H1 (cell line): ENCODE data around the gene SYNGR3. TPM values are rescaled to one million over a fixed set of nuclear protein-coding genes. Genes with fewer than 3 reads are reported as not detected.

Source experiments
- CTCF ChIA-PET: fragments of 300-600 bp; sonication (Branson Sonifier 250); formaldehyde crosslinking; loops from one replicate; lab custom pipeline; 2021; ENCODE audit not compliant: partially characterized antibody; lab: Charles Lee
- POLR2A ChIA-PET: fragments of 300-600 bp; sonication (Branson Sonifier 250); formaldehyde crosslinking; loops from one replicate; lab custom pipeline; 2021; ENCODE audit warnings: inconsistent platforms; ENCODE audit not compliant: partially characterized antibody; lab: Charles Lee
- DNase-seq, 2 experiments: peaks; one replicate each; pipeline versions ENCODE4 v3.0.0 to v3.0.0-alpha.2; 2010 to 2022; ENCODE audit warnings: low spot score in 2 of 2, low read depth in 1 of 2, mixed read lengths in 1 of 2
- FAIRE-seq: peaks from 2 replicates; lab custom pipeline; 2011; peaks lifted over from hg19 to GRCh38; lab: Jason Lieb, UNC
- H2AFZ ChIP-seq: 2 replicates; pipeline ENCODE4 v1.8.1; 2012; ENCODE audit warnings: low read length, inconsistent platforms
- H2AK5ac ChIP-seq: 2 replicates; pipeline ENCODE4 v1.6.1; 2013; ENCODE audit warnings: low read depth, low read length
- H2BK120ac ChIP-seq: replicated peaks from 2 replicates; pipeline ENCODE3; 2013; ENCODE audit warnings: low read depth, low read length, inconsistent platforms
- H2BK12ac ChIP-seq: 2 replicates; pipeline ENCODE4 v1.6.1; 2013; ENCODE audit warnings: low read depth, low read length
- H2BK15ac ChIP-seq: 2 replicates; pipeline ENCODE4 v1.6.1; 2013; ENCODE audit warnings: low read length
- H2BK20ac ChIP-seq: 2 replicates; pipeline ENCODE4 v1.6.1; 2013; ENCODE audit warnings: low read length
- H2BK5ac ChIP-seq: 2 replicates; pipeline ENCODE4 v1.6.1; 2013; ENCODE audit warnings: low read depth, low read length
- H3K14ac ChIP-seq: 2 replicates; pipeline ENCODE4 v1.6.1; 2013; ENCODE audit warnings: inconsistent platforms; ENCODE audit not compliant: insufficient read length
- H3K18ac ChIP-seq: 2 replicates; pipeline ENCODE4 v1.6.1; 2013; ENCODE audit warnings: low read length; ENCODE audit errors: extremely low read depth
- H3K23ac ChIP-seq: 2 replicates; pipeline ENCODE4 v1.6.1; 2013; ENCODE audit warnings: inconsistent platforms; ENCODE audit not compliant: insufficient read length
- H3K23me2 ChIP-seq: 2 replicates; pipeline ENCODE4 v1.6.1; 2013; ENCODE audit warnings: low read depth, low read length
- H3K27ac ChIP-seq: 2 replicates; pipeline ENCODE4 v1.6.1; 2011; ENCODE audit warnings: low read depth, low read length, inconsistent platforms
- H3K27me3 ChIP-seq, 4 experiments: replicated peaks in 1 of 4; 1 replicate in 1 of 4; 2 replicates in 3 of 4; pipeline versions ENCODE4 v1.6.1 to v1.8.1; 2011 to 2013; ENCODE audit warnings: low read length in 3 of 4, mild to moderate bottlenecking in 3 of 4, inconsistent platforms in 2 of 4, mixed read lengths in 2 of 4, moderate library complexity in 1 of 4; ENCODE audit not compliant: control insufficient read depth in 3 of 4, insufficient read depth in 3 of 4; ENCODE audit errors: extremely low read depth in 1 of 4
- H3K36me3 ChIP-seq, 4 experiments: 2 replicates each; pipeline versions ENCODE4 v1.6.1 to v1.8.1; 2011 to 2013; ENCODE audit warnings: mild to moderate bottlenecking in 4 of 4, low read length in 3 of 4, moderate library complexity in 2 of 4, control low read depth in 1 of 4, inconsistent platforms in 1 of 4; ENCODE audit not compliant: insufficient read depth in 4 of 4, control insufficient read depth in 2 of 4
- H3K4ac ChIP-seq: replicated peaks from 2 replicates; pipeline ENCODE3; 2013; ENCODE audit warnings: low read length, low read depth, mixed read lengths, inconsistent platforms; ENCODE audit not compliant: insufficient read length
- H3K4me1 ChIP-seq, 4 experiments: replicated peaks in 1 of 4; 1 replicate in 1 of 4; 2 replicates in 3 of 4; pipeline versions ENCODE4 v1.6.1 to v1.8.1; 2011 to 2013; ENCODE audit warnings: low read length in 3 of 4, inconsistent platforms in 2 of 4, mixed read lengths in 1 of 4; ENCODE audit not compliant: insufficient read depth in 4 of 4, control insufficient read depth in 3 of 4
- H3K4me2 ChIP-seq, 2 experiments: 2 replicates each; pipeline versions ENCODE4 v1.6.1 to v1.8.1; 2011 to 2013; ENCODE audit warnings: low read depth in 2 of 2, low read length in 2 of 2, control low read depth in 1 of 2, inconsistent platforms in 1 of 2, mild to moderate bottlenecking in 1 of 2; ENCODE audit not compliant: insufficient read depth in 1 of 2
- H3K4me3 ChIP-seq, 4 experiments: fragments of 200-600, 300-600 bp in 1 of 4; sonication (generic), shearing (Covaris generic), sonication (Bioruptor Twin) in 1 of 4; 2 replicates each; pipeline versions ENCODE4 v1.5.1 to v1.8.1; 2011 to 2016; ENCODE audit warnings: low read length in 4 of 4, low read depth in 3 of 4, control low read depth in 2 of 4, inconsistent platforms in 2 of 4, mild to moderate bottlenecking in 2 of 4, mixed read lengths in 1 of 4, moderate library complexity in 1 of 4; ENCODE audit not compliant: insufficient read depth in 2 of 4; ENCODE audit errors: extremely low read depth in 1 of 4
- H3K56ac ChIP-seq: replicated peaks from 2 replicates; pipeline ENCODE3; 2013; ENCODE audit warnings: low read depth, mild to moderate bottlenecking, mixed read lengths, low read length, inconsistent platforms; ENCODE audit not compliant: insufficient read length
- H3K79me1 ChIP-seq: 2 replicates; pipeline ENCODE4 v1.6.1; 2013; ENCODE audit warnings: low read depth, low read length, control low read depth
- H3K79me2 ChIP-seq, 2 experiments: 2 replicates each; pipeline versions ENCODE4 v1.6.1 to v1.8.1; 2012 to 2013; ENCODE audit warnings: low read length in 2 of 2, mild to moderate bottlenecking in 2 of 2, inconsistent platforms in 1 of 2; ENCODE audit not compliant: insufficient read depth in 2 of 2, control insufficient read depth in 1 of 2
- H3K9ac ChIP-seq, 4 experiments: replicated peaks in 1 of 4; 1 replicate in 1 of 4; 2 replicates in 3 of 4; pipeline versions ENCODE4 v1.6.1 to v1.8.1; 2011 to 2013; ENCODE audit warnings: low read depth in 3 of 4, low read length in 3 of 4, control low read depth in 2 of 4, mild to moderate bottlenecking in 2 of 4, moderate library complexity in 2 of 4, inconsistent platforms in 1 of 4; ENCODE audit errors: extremely low read depth in 1 of 4
- H3K9me3 ChIP-seq, 2 experiments: 2 replicates each; pipeline versions ENCODE4 v1.6.1 to v1.8.1; 2012 to 2013; ENCODE audit warnings: mild to moderate bottlenecking in 2 of 2, moderate library complexity in 2 of 2, control low read depth in 1 of 2, inconsistent platforms in 1 of 2, low read depth in 1 of 2, low read length in 1 of 2, mixed read lengths in 1 of 2; ENCODE audit not compliant: insufficient read depth in 2 of 2
- H4K20me1 ChIP-seq, 2 experiments: replicated peaks in 1 of 2; 2 replicates each; pipeline versions ENCODE3 to v1.8.1; 2011 to 2013; ENCODE audit warnings: inconsistent platforms in 2 of 2, low read length in 2 of 2, mild to moderate bottlenecking in 1 of 2; ENCODE audit not compliant: insufficient read depth in 2 of 2, control insufficient read depth in 1 of 2
- H4K5ac ChIP-seq: 2 replicates; pipeline ENCODE4 v1.6.1; 2013; ENCODE audit warnings: low read length, low read depth, mixed read lengths, inconsistent platforms; ENCODE audit not compliant: insufficient read length
- H4K8ac ChIP-seq: 2 replicates; pipeline ENCODE4 v1.8.0; 2013; ENCODE audit warnings: mild to moderate bottlenecking, moderate library complexity, low read length, inconsistent platforms; ENCODE audit not compliant: insufficient read depth; ENCODE audit errors: extremely low read depth
- H4K91ac ChIP-seq: replicated peaks from 2 replicates; pipeline ENCODE3; 2013; ENCODE audit warnings: low read length, mixed read lengths, inconsistent platforms; ENCODE audit not compliant: insufficient read length
- BCL11A ChIP-seq, 2 experiments: IDR thresholded peaks; one replicate each; pipeline ENCODE4 v1.6.1; 2011; ENCODE audit warnings: low read depth in 2 of 2, low read length in 2 of 2, mild to moderate bottlenecking in 2 of 2
- CHD1 ChIP-seq: IDR thresholded peaks from 2 replicates; pipeline ENCODE4 v1.6.1; 2012; ENCODE audit warnings: low read depth, low read length, improper control_type of control experiment
- GTF2F1 ChIP-seq: IDR thresholded peaks from 2 replicates; pipeline ENCODE4 v1.6.1; 2012; ENCODE audit warnings: low read depth, low read length, improper control_type of control experiment, borderline replicate concordance
- JUND ChIP-seq: IDR thresholded peaks from 2 replicates; pipeline ENCODE4 v1.6.1; 2011; ENCODE audit warnings: mild to moderate bottlenecking, improper control_type of control experiment, low read length
- RBBP5 ChIP-seq: IDR thresholded peaks from 2 replicates; pipeline ENCODE4 v1.7.1; 2012; ENCODE audit warnings: low read depth, mild to moderate bottlenecking, inconsistent platforms, low read length, moderate library complexity, borderline replicate concordance
- RNF2 ChIP-seq: fragments of 200-900, 300-1000 bp; sonication (generic); IDR thresholded peaks from 2 replicates; pipeline ENCODE4 v1.7.1; 2016; ENCODE audit warnings: borderline replicate concordance, low read depth, mild to moderate bottlenecking, antibody characterized with exemption, low read length; ENCODE audit not compliant: poor library complexity, severe bottlenecking; ENCODE audit errors: missing control alignments
- RXRA ChIP-seq: IDR thresholded peaks from 2 replicates; pipeline ENCODE4 v1.6.1; 2011; ENCODE audit warnings: low read depth, mild to moderate bottlenecking, low read length, moderate library complexity; ENCODE audit not compliant: insufficient read depth
- SIN3A ChIP-seq, 2 experiments: IDR thresholded peaks in 1 of 2; conservative IDR thresholded peaks in 1 of 2; 2 replicates each; pipeline ENCODE4 v1.6.1; 2011 to 2012; ENCODE audit warnings: low read length in 2 of 2, improper control_type of control experiment in 1 of 2, low read depth in 1 of 2, mild to moderate bottlenecking in 1 of 2
- SRF ChIP-seq: IDR thresholded peaks from 2 replicates; pipeline ENCODE4 v1.6.1; 2011; ENCODE audit warnings: mild to moderate bottlenecking, low read depth, low read length, moderate library complexity
- TBP ChIP-seq: IDR thresholded peaks from 2 replicates; pipeline ENCODE4 v1.6.1; 2011; ENCODE audit warnings: low read depth, low read length, improper control_type of control experiment
- WGBS, 2 experiments: shearing (Covaris generic) in 1 of 2; methylation state at CpG; one replicate each; pipeline versions ENCODE4 v1.1.6 to v1.1.7; 2013 to 2015; ENCODE audit warnings: low lambda C conversion rate in 2 of 2, mixed read lengths in 2 of 2, inconsistent platforms in 1 of 2, low coverage in 1 of 2, missing lambda C conversion rate in 1 of 2; ENCODE audit not compliant: insufficient replicate concordance in 2 of 2, insufficient coverage in 1 of 2, insufficient read length in 1 of 2; ENCODE audit errors: extremely low coverage in 1 of 2, missing lambda C conversion rate in 1 of 2; 5-methylcytosine and 5-hydroxymethylcytosine counted together
- polyA plus RNA-seq, 7 experiments: library from polyadenylated mRNA; depleted of rRNA in 3 of 7; stranded (reverse) in 5 of 7; unstranded in 2 of 7; fragments of >200 nt in 5 of 7; fragments of 200-250 nt in 2 of 7; gene quantifications; 1 replicate in 5 of 7; 2 replicates in 1 of 7; 4 replicates in 1 of 7; pipeline versions ENCODE4 v1.2.1 to v1.2.3, GENCODE V29; 2011 to 2013; ENCODE audit warnings: missing spikeins in 2 of 7, mixed read lengths in 2 of 7
- total RNA-seq: library from RNA; stranded (reverse); fragmentation: NEBNext Ultra II Directional; extraction: Animal tissue kit (Norgen Biotek cat#: 25700); gene quantifications from 2 replicates; pipeline ENCODE4 v1.2.1, GENCODE V29; 2021

SYNGR3 gene
- total and polyA plus RNA-seq, 2 of the 8 experiments (the other 6 are each of a cell fraction or from before 2014, with no cell fraction given) = 36.2 to 49.9 TPM

GRCh38 chr16:2042986-2043666 lies 53.4 kb downstream of the SYNGR3 start:
- no peak overlapping the region for H3K4me2 ChIP-seq
- H3K9ac ChIP-seq = no peak overlapping the region; a peak in 1 of 7 replicates
- peaks cover 0 to 5% of the 10 kb centered on the region in 2 experiments for H4K20me1 ChIP-seq
- DNase-seq (no peak), FAIRE-seq (no peak)
- H3K18ac ChIP-seq = no peak overlapping the region
- peaks cover 0 to 3% (median 0%) of the 10 kb centered on the region in 4 experiments; a peak in 1 of 8 replicates for H3K36me3 ChIP-seq
- H2BK5ac ChIP-seq = no peak overlapping the region
- TF ChIP-seq JUND (no peak), RBBP5 (no peak), GTF2F1 (no peak), RXRA (no peak), TBP (no peak), SRF (no peak), SIN3A (conservative IDR thresholded peaks at IDR 0.05 in 1 of 2, IDR thresholded peaks at IDR 0.05 in 1 of 2; ENCODE audit: low read depth in 1 of 2, low read length in 2 of 2) (no peak), BCL11A (IDR thresholded peaks at IDR 0.05; ENCODE audit: low read depth in 2 of 2, low read length in 2 of 2) (no peak), RNF2 (no peak), CHD1 (no peak)
- CTCF ChIA-PET = interaction anchor here (1.3 to 1.4 kb wide), 2 partner anchors 14 to 15 kb away, joined by 3 read pairs; no protein-coding TSS in a partner anchor
- no peak overlapping the region for H3K4ac ChIP-seq
- H3K9me3 ChIP-seq = no peaks in the 10 kb centered on the region
- no peak overlapping the region for H3K4me3 ChIP-seq
- peaks cover 0 to 4% (median 0%) of the 10 kb centered on the region in 4 experiments; a peak in 4 of 7 replicates for H3K4me1 ChIP-seq
- no peak overlapping the region for H3K27ac ChIP-seq
- H3K79me2 ChIP-seq = peaks cover 0 to 5% of the 10 kb centered on the region in 2 experiments; a peak in 1 of 4 replicates
- H2BK120ac ChIP-seq = no peak overlapping the region
- H4K91ac ChIP-seq = no peak overlapping the region
- peaks cover 6% of the 10 kb centered on the region; the same call in 1 of the 2 replicates for H3K23me2 ChIP-seq
- no peak overlapping the region for H2AFZ ChIP-seq
- H3K14ac ChIP-seq = no peak overlapping the region
- H2BK12ac ChIP-seq = no peak overlapping the region
- no peak overlapping the region for H3K56ac ChIP-seq
- H4K5ac ChIP-seq = no peak overlapping the region
- H3K79me1 ChIP-seq = no peaks in the 10 kb centered on the region
- no peaks in the 10 kb centered on the region; a peak in 1 of 7 replicates for H3K27me3 ChIP-seq
- H3K23ac ChIP-seq = no peak overlapping the region
- H2BK20ac ChIP-seq = no peak overlapping the region
- no peak overlapping the region for H2BK15ac ChIP-seq
- H4K8ac ChIP-seq = 0 out of 2 replicates have a peak overlapping the region, but pooled peaks have one; percentile 25
- no peak overlapping the region for H2AK5ac ChIP-seq
- POLR2A ChIA-PET = interaction anchor here (1.2 kb wide), 1 partner anchor 111 kb away, joined by 3 read pairs; no protein-coding TSS in a partner anchor
- 97% methylated on average over 11 of the region's 11 CpGs; no CpG with 5 or more reads in 1 of the 2 experiments for WGBS, 2 experiments
